Trophoblast cell (in vitro differentiated cells and primary cell): ENCODE results near the gene IGF2R.

Source experiments
- DNase-seq, 2 donors: peaks; one replicate each; pipeline ENCODE4 v3.0.0-alpha.2; 2016
- H2AFZ ChIP-seq: 2 replicates; pipeline ENCODE4 v1.6.1; 2013; ENCODE audit warnings: low read length, moderate library complexity, mild to moderate bottlenecking; ENCODE audit not compliant: insufficient read depth, poor library complexity
- H2AK5ac ChIP-seq: 2 replicates; pipeline ENCODE4 v1.6.1; 2013; ENCODE audit warnings: mild to moderate bottlenecking, low read length
- H2BK120ac ChIP-seq: 2 replicates; pipeline ENCODE4 v1.6.1; 2013; ENCODE audit warnings: low read length, mild to moderate bottlenecking, moderate library complexity; ENCODE audit not compliant: insufficient read depth, poor library complexity
- H2BK12ac ChIP-seq: 2 replicates; pipeline ENCODE4 v1.6.1; 2013; ENCODE audit warnings: mild to moderate bottlenecking, low read length, moderate library complexity
- H2BK5ac ChIP-seq: 2 replicates; pipeline ENCODE4 v1.6.1; 2013; ENCODE audit warnings: low read length, low read depth, moderate library complexity, mild to moderate bottlenecking; ENCODE audit not compliant: poor library complexity
- H3K14ac ChIP-seq: 2 replicates; pipeline ENCODE4 v1.6.1; 2013; ENCODE audit warnings: mild to moderate bottlenecking, low read length
- H3K18ac ChIP-seq: 2 replicates; pipeline ENCODE4 v1.6.1; 2013; ENCODE audit warnings: mild to moderate bottlenecking, low read length
- H3K23ac ChIP-seq: 2 replicates; pipeline ENCODE4 v1.6.1; 2013; ENCODE audit warnings: low read length
- H3K27ac ChIP-seq: 2 replicates; pipeline ENCODE4 v1.5.1; 2013; ENCODE audit warnings: low read depth, mild to moderate bottlenecking, inconsistent platforms, low read length, moderate library complexity
- H3K27me3 ChIP-seq: 2 replicates; pipeline ENCODE4 v1.6.1; 2013; ENCODE audit warnings: inconsistent platforms, mild to moderate bottlenecking, low read length, moderate library complexity; ENCODE audit not compliant: insufficient read depth
- H3K36me3 ChIP-seq, 2 experiments: 1 replicate in 1 of 2; 2 replicates in 1 of 2; pipeline ENCODE4 v1.6.1; 2013; ENCODE audit warnings: low read length in 2 of 2, mild to moderate bottlenecking in 2 of 2, moderate library complexity in 1 of 2; ENCODE audit not compliant: insufficient read depth in 2 of 2, control insufficient read depth in 1 of 2
- H3K4ac ChIP-seq: 2 replicates; pipeline ENCODE4 v1.6.1; 2013; ENCODE audit warnings: low read depth, mild to moderate bottlenecking, low read length, moderate library complexity
- H3K4me1 ChIP-seq, 2 experiments: 1 replicate in 1 of 2; 2 replicates in 1 of 2; pipeline ENCODE4 v1.6.1; 2013; ENCODE audit warnings: low read length in 2 of 2, mild to moderate bottlenecking in 2 of 2, moderate library complexity in 1 of 2; ENCODE audit not compliant: insufficient read depth in 2 of 2, control insufficient read depth in 1 of 2
- H3K4me2 ChIP-seq: 2 replicates; pipeline ENCODE4 v1.6.1; 2013; ENCODE audit warnings: inconsistent platforms, mild to moderate bottlenecking, low read length, moderate library complexity
- H3K4me3 ChIP-seq: 2 replicates; pipeline ENCODE4 v1.5.1; 2013; ENCODE audit warnings: mild to moderate bottlenecking, low read depth, low read length, inconsistent platforms
- H3K79me1 ChIP-seq: one replicate; pipeline ENCODE4 v1.6.1; 2013; ENCODE audit warnings: low read length
- H3K79me2 ChIP-seq: 2 replicates; pipeline ENCODE4 v1.6.1; 2013; ENCODE audit warnings: low read length, mild to moderate bottlenecking; ENCODE audit not compliant: control insufficient read depth, insufficient read depth, poor library complexity
- H3K9ac ChIP-seq: 2 replicates; pipeline ENCODE4 v1.6.1; 2013; ENCODE audit warnings: mild to moderate bottlenecking, low read length
- H3K9me3 ChIP-seq: 2 replicates; pipeline ENCODE4 v1.6.1; 2013; ENCODE audit warnings: low read depth, mild to moderate bottlenecking, control low read depth, inconsistent platforms, low read length; ENCODE audit not compliant: insufficient read depth
- H4K12ac ChIP-seq: 2 replicates; pipeline ENCODE4 v1.6.1; 2013; ENCODE audit warnings: low read depth, mild to moderate bottlenecking, low read length, moderate library complexity
- H4K8ac ChIP-seq: 2 replicates; pipeline ENCODE4 v1.6.1; 2013; ENCODE audit warnings: low read depth, mild to moderate bottlenecking, low read length, moderate library complexity
- H4K91ac ChIP-seq: one replicate; pipeline ENCODE4 v1.6.1; 2013; ENCODE audit warnings: low read depth, mild to moderate bottlenecking, low read length, moderate library complexity
- WGBS: extraction: QIAGEN DNeasy Blood & Tissue Kit; methylation state at CpG from one replicate; pipeline ENCODE4 v1.1.7; 2013; ENCODE audit warnings: missing lambda C conversion rate; ENCODE audit not compliant: insufficient read length, insufficient coverage; ENCODE audit errors: extremely low coverage; 5-methylcytosine and 5-hydroxymethylcytosine counted together

Gene IGF2R

DNA sequence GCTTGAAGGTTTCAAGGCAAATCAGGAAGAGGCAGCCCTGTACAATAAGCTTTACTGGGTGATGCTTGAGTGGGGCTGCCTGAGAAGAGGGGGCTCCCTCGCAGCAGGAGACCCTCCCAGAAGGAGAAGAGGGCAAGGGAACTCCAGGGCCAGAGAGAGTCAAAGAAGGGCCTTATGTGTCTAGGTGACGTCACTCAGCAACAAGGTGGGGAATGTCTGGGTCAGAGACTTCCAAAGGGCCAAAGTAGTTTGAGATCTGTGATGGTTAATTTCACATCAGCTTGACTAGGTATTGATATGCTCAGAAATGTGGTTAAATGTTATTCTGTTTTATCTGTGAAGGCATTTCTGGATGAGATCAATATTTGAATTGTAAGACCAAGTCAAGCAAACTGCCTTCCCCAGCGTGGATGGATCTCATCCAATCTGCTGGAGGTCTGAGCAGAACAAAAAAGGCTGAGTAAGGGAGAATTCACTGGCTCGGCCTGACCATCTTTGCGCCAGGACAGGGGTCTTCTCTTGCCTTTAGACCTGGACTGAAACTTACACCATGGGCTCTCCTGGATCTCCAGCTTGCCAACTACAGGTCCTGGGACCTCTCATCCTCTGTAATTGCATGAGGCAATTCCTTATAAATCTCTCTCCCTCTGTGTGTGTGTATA is 42.2 kb upstream of the IGF2R start:
- no peaks in the 10 kb centered on the region for H3K4me1 ChIP-seq
- H3K4ac ChIP-seq, result no peak overlapping the region
- no peaks in the 10 kb centered on the region for H3K36me3 ChIP-seq
- H3K4me3 ChIP-seq, result no peak overlapping the region
- no peak overlapping the region for H2AFZ ChIP-seq
- no peak for DNase-seq
- no peak overlapping the region for H2AK5ac ChIP-seq
- H3K14ac ChIP-seq, result no peak overlapping the region
- H3K79me1 ChIP-seq, result no peaks in the 10 kb centered on the region
- no peaks in the 10 kb centered on the region for H3K27me3 ChIP-seq
- H2BK120ac ChIP-seq, result no peak overlapping the region
- H3K18ac ChIP-seq, result no peak overlapping the region
- no peak overlapping the region for H3K23ac ChIP-seq
- no peak overlapping the region for H4K12ac ChIP-seq
- no peaks in the 10 kb centered on the region for H3K79me2 ChIP-seq
- no peak overlapping the region for H3K9ac ChIP-seq
- H2BK5ac ChIP-seq, result no peak overlapping the region
- no peak overlapping the region for H4K8ac ChIP-seq
- whole genome bisulfite sequencing, result no CpG with 5 or more reads among the region's 5 CpGs
- no peak overlapping the region for H4K91ac ChIP-seq
- no peaks in the 10 kb centered on the region for H3K9me3 ChIP-seq
- H3K4me2 ChIP-seq, result no peak overlapping the region
- no peak overlapping the region for H3K27ac ChIP-seq
- H2BK12ac ChIP-seq, result no peak overlapping the region

DNA sequence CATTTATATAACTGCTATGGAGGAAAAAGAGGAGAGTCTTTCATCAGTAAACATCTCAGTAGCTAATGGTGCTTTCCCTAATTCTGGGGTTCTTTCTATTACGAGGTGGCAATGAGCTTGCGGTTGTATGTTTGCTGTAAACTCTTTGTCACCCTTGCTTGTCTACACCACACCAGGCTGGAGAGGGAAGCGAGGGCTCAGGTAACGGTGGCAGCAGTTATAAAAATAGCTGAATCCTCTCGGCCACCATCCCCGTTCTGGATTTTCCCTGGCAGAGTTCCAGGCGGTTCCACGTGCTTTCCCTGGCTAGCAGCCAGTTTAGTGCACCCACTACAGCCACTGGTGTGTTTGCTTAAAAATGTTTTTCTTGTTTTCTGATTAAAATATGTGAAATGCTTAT is 39.1 kb upstream of the IGF2R start:
- DNase-seq, result no peak
- no peak overlapping the region for H3K4me3 ChIP-seq
- no peak overlapping the region for H3K14ac ChIP-seq
- no peak overlapping the region for H2AFZ ChIP-seq
- H3K18ac ChIP-seq, result no peak overlapping the region
- H4K8ac ChIP-seq, result no peak overlapping the region
- H3K27ac ChIP-seq, result no peak overlapping the region
- H3K4me2 ChIP-seq, result no peak overlapping the region
- H3K79me2 ChIP-seq, result no peaks in the 10 kb centered on the region
- H4K12ac ChIP-seq, result no peak overlapping the region
- no peaks in the 10 kb centered on the region for H3K36me3 ChIP-seq
- no peak overlapping the region for H3K9ac ChIP-seq
- H3K79me1 ChIP-seq, result no peaks in the 10 kb centered on the region
- no peak overlapping the region for H3K23ac ChIP-seq
- H2BK5ac ChIP-seq, result no peak overlapping the region
- no peak overlapping the region for H2BK120ac ChIP-seq
- H2BK12ac ChIP-seq, result no peak overlapping the region
- no CpG with 5 or more reads among the region's 8 CpGs for WGBS
- H4K91ac ChIP-seq, result no peak overlapping the region
- H3K4ac ChIP-seq, result no peak overlapping the region
- H3K9me3 ChIP-seq, result no peaks in the 10 kb centered on the region
- no peak overlapping the region for H2AK5ac ChIP-seq
- no peaks in the 10 kb centered on the region for H3K4me1 ChIP-seq
- H3K27me3 ChIP-seq, result no peaks in the 10 kb centered on the region

DNA sequence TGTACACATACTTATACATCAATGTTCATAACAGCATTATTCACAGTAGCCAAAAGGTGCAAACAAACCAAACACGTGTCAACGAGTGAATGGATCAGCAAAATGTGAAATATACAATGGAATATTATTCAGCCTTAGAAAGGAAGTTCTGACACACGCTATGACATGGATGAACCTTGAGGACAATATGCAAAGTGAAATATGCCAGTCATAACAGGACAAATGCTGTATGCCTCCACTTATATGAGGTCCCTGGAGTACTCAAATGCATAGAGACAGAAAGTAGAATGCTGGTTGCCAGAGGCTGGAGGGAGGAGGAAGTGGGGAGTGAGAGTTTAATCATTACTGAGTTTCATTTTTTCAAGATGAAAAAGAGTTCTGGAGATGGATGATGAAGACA is 37.8 kb upstream of the IGF2R start:
- Histone ChIP-seq H3K9me3 (peaks cover 3% of the 10 kb centered on the region), H3K18ac (no peak overlapping the region), H4K8ac (no peak overlapping the region), H3K4me1 (no peaks in the 10 kb centered on the region), H3K27me3 (no peaks in the 10 kb centered on the region), H3K9ac (no peak overlapping the region), H3K79me2 (no peaks in the 10 kb centered on the region), H3K4me3 (no peak overlapping the region), H2BK120ac (no peak overlapping the region), H3K4me2 (no peak overlapping the region), H4K91ac (no peak overlapping the region), H3K36me3 (no peaks in the 10 kb centered on the region), H3K79me1 (no peaks in the 10 kb centered on the region), H4K12ac (no peak overlapping the region), H2BK12ac (no peak overlapping the region), H3K4ac (no peak overlapping the region), H3K27ac (no peak overlapping the region), H3K14ac (no peak overlapping the region), H2AFZ (no peak overlapping the region), H2AK5ac (no peak overlapping the region), H2BK5ac (no peak overlapping the region), H3K23ac (no peak overlapping the region)
- DNase-seq, result no peak
- WGBS, result no CpG with 5 or more reads among the region's 3 CpGs

DNA sequence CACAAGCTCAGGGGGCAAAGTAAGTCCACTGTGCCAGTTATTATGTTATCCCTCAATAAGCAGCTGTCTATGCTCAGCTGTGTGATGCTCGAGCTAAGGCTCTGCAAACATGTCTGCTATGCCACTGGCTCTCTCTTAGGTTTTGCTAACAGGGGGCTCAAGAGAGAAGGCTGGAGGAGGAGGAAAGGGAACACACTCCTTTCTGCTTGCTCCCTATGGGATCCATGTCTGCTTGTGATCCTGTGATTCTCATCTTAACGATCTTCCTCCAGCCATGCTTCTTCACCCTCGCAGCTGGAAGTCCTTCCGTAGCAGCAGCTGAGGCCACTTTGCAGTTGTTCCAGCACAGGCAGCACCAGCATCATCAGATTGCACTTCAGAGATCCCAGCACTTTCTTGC is 37.0 kb upstream of the IGF2R start:
- Histone ChIP-seq H2AK5ac (no peak overlapping the region), H4K12ac (no peak overlapping the region), H3K9me3 (peaks cover 3% of the 10 kb centered on the region), H3K18ac (no peak overlapping the region), H3K4me1 (no peaks in the 10 kb centered on the region), H3K14ac (no peak overlapping the region), H3K4ac (no peak overlapping the region), H3K27ac (no peak overlapping the region), H2BK12ac (no peak overlapping the region), H3K27me3 (no peaks in the 10 kb centered on the region), H2AFZ (no peak overlapping the region), H2BK120ac (no peak overlapping the region), H3K36me3 (no peaks in the 10 kb centered on the region), H3K4me3 (no peak overlapping the region), H3K4me2 (no peak overlapping the region), H4K91ac (no peak overlapping the region), H4K8ac (no peak overlapping the region), H3K79me2 (no peaks in the 10 kb centered on the region), H3K23ac (no peak overlapping the region), H3K79me1 (no peaks in the 10 kb centered on the region), H3K9ac (no peak overlapping the region), H2BK5ac (no peak overlapping the region)
- WGBS, result no CpG with 5 or more reads among the region's 4 CpGs
- no peak for DNase-seq
